Suprapubic skin (tissue), 4 donors: ENCODE data around the gene CASQ2. TPM values are rescaled to one million over a fixed set of nuclear protein-coding genes. Genes with fewer than 3 reads are reported as not detected.

Experiments used
- DNase-seq, 2 donors: peaks; one replicate each; pipeline ENCODE4 v3.0.0-alpha.2; 2019; ENCODE audit warnings: low spot score in 2 of 2
- H3K27ac ChIP-seq: fragments of 200-600 bp; sonication (generic); one replicate; pipeline ENCODE4 v1.5.1; 2019
- H3K27me3 ChIP-seq: fragments of 200-600 bp; sonication (generic); one replicate; pipeline ENCODE4 v1.5.1; 2019
- H3K36me3 ChIP-seq: fragments of 200-600 bp; sonication (generic); one replicate; pipeline ENCODE4 v1.5.1; 2019
- H3K4me1 ChIP-seq: fragments of 200-600 bp; sonication (generic); one replicate; pipeline ENCODE4 v1.5.1; 2019
- H3K4me3 ChIP-seq: fragments of 200-600 bp; sonication (generic); one replicate; pipeline ENCODE4 v1.5.1; 2019; ENCODE audit warnings: mild to moderate bottlenecking
- H3K9me3 ChIP-seq: fragments of 200-600 bp; sonication (generic); one replicate; pipeline ENCODE4 v1.5.1; 2019
- CTCF ChIP-seq, 2 donors: fragments of 200-600 bp in 1 of 2; fragments of 450-650 bp in 1 of 2; sonication (generic) in 1 of 2; IDR thresholded peaks; one replicate each; pipeline ENCODE4 v1.5.1; 2016 to 2019; ENCODE audit warnings: antibody characterized with exemption in 2 of 2, mild to moderate bottlenecking in 1 of 2, moderate library complexity in 1 of 2
- EP300 ChIP-seq: sonication (generic); formaldehyde crosslinking; IDR thresholded peaks from one replicate; pipeline ENCODE4 v1.6.1; 2017; ENCODE audit warnings: antibody characterized with exemption
- POLR2A ChIP-seq, 2 donors: fragments of 450-650 bp; IDR thresholded peaks; one replicate each; pipeline ENCODE4 v1.6.1; 2017; ENCODE audit warnings: antibody characterized with exemption in 2 of 2, mild to moderate bottlenecking in 2 of 2, moderate library complexity in 2 of 2
- POLR2AphosphoS5 ChIP-seq, 3 donors: sonication (generic); formaldehyde crosslinking; IDR thresholded peaks; one replicate each; pipeline ENCODE4 v1.6.1; 2017; ENCODE audit warnings: antibody characterized with exemption in 3 of 3
- WGBS: methylation state at CpG from one replicate; pipeline ENCODE4 v1.1.5; 2018; 5-methylcytosine and 5-hydroxymethylcytosine counted together
- total RNA-seq, 4 donors: library from RNA; depleted of rRNA; stranded (reverse); fragments of >200 nt; gene quantifications; one replicate each; pipeline ENCODE4 v1.1.0, GENCODE V29; 2016

The CASQ2 gene
- total RNA-seq = 1 to 10 TPM; 1.5 to 3.6 (median 2.5) TPM

- Histone ChIP-seq H3K27me3 (no peaks in the 10 kb centered on the region), H3K27ac (no peak within 1 kb of the TSS), H3K4me1 (peaks cover 7% of the 10 kb centered on the region), H3K9me3 (no peaks in the 10 kb centered on the region), H3K36me3 (no peaks in the 10 kb centered on the region), H3K4me3 (no peak within 1 kb of the TSS)
- WGBS = 87% methylated on average over 8 of the region's 8 CpGs
- DNase-seq = no peak
- TF ChIP-seq POLR2AphosphoS5 (IDR thresholded peaks at IDR 0.05) (no peak), POLR2A (IDR thresholded peaks at IDR 0.05) (no peak), CTCF (IDR thresholded peaks at IDR 0.05) (no peak)
Observed at GRCh38 chr1:115768549-115768948, at the start of gene CASQ2. CASQ2 (minus strand) TSS chr1:115768714; CDS start chr1:115768541, 173 bp downstream.

GRCh38 chr1:115815694-115816093, 47.2 kb upstream of the CASQ2 start:
- WGBS = 40% methylated on average over 3 of the region's 3 CpGs
- Histone ChIP-seq H3K4me1 (peaks cover 17% of the 10 kb centered on the region), H3K27ac (no peak overlapping the region), H3K9me3 (no peaks in the 10 kb centered on the region), H3K36me3 (no peaks in the 10 kb centered on the region), H3K27me3 (no peaks in the 10 kb centered on the region), H3K4me3 (no peak overlapping the region)
- no peak for DNase-seq
- no peak for TF ChIP-seq CTCF (IDR thresholded peaks at IDR 0.05)
- TF ChIP-seq POLR2AphosphoS5 (IDR thresholded peaks at IDR 0.05) = no peak
- no peak for TF ChIP-seq POLR2A (IDR thresholded peaks at IDR 0.05)
- no peak for TF ChIP-seq EP300

- Histone ChIP-seq H3K9me3 (no peaks in the 10 kb centered on the region), H3K4me1 (peaks cover 23% of the 10 kb centered on the region), H3K4me3 (no peak overlapping the region), H3K27me3 (no peaks in the 10 kb centered on the region), H3K36me3 (no peaks in the 10 kb centered on the region), H3K27ac (no peak overlapping the region)
- WGBS = 43% methylated on average over 4 of the region's 4 CpGs
- TF ChIP-seq EP300 (no peak), POLR2AphosphoS5 (IDR thresholded peaks at IDR 0.05) (no peak), CTCF (IDR thresholded peaks at IDR 0.05) (no peak), POLR2A (IDR thresholded peaks at IDR 0.05) (no peak)
- no peak for DNase-seq
Observed at GRCh38 chr1:115814685-115815398, 46.3 kb upstream of the CASQ2 start.

- TF ChIP-seq EP300 (no peak), CTCF (IDR thresholded peaks at IDR 0.05) (no peak), POLR2A (IDR thresholded peaks at IDR 0.05) (no peak), POLR2AphosphoS5 (IDR thresholded peaks at IDR 0.05) (no peak)
- Histone ChIP-seq H3K4me1 (peaks cover 23% of the 10 kb centered on the region), H3K36me3 (no peaks in the 10 kb centered on the region), H3K27ac (no peak overlapping the region), H3K27me3 (no peaks in the 10 kb centered on the region), H3K9me3 (no peaks in the 10 kb centered on the region), H3K4me3 (no peak overlapping the region)
- no peak for DNase-seq
- 96% methylated on average over 1 of the region's 1 CpG for WGBS
Observed at GRCh38 chr1:115813727-115814126, 45.2 kb upstream of the CASQ2 start.

- H3K36me3 ChIP-seq = no peaks in the 10 kb centered on the region
- no peak overlapping the region for H3K4me3 ChIP-seq
- TF ChIP-seq CTCF (IDR thresholded peaks at IDR 0.05) (no peak), EP300 (no peak), POLR2AphosphoS5 (IDR thresholded peaks at IDR 0.05) (no peak), POLR2A (IDR thresholded peaks at IDR 0.05) (no peak)
- no peak for DNase-seq
- no peaks in the 10 kb centered on the region for H3K27me3 ChIP-seq
- peaks cover 23% of the 10 kb centered on the region for H3K4me1 ChIP-seq
- H3K9me3 ChIP-seq = no peaks in the 10 kb centered on the region
- no peak overlapping the region for H3K27ac ChIP-seq
- 65% methylated on average over 3 of the region's 3 CpGs for WGBS
Observed at GRCh38 chr1:115811140-115811828, 42.8 kb upstream of the CASQ2 start.
